Peyer's patch (tissue), 4 donors: Measurements from ENCODE around the gene ADAM12. TPM values are rescaled to one million over a fixed set of nuclear protein-coding genes. Genes with fewer than 3 reads are reported as not detected.
"Not testable (repeated sequence)": the region's sequence is repeated elsewhere in the genome, so short reads cannot be mapped to it uniquely, and the experiment has no call there.

Experiments used
- DNase-seq, 3 donors: peaks; one replicate each; pipeline ENCODE4 v3.0.0-alpha.2; 2017 to 2019
- H3K27ac ChIP-seq, 4 donors: fragments of 200-600 bp; sonication (generic); one replicate each; pipeline ENCODE4 v1.5.1; 2016 to 2019
- H3K27me3 ChIP-seq, 2 donors: fragments of 200-600 bp; sonication (generic); one replicate each; pipeline ENCODE4 v1.5.1; 2019
- H3K36me3 ChIP-seq, 3 donors: fragments of 200-600 bp; sonication (generic); one replicate each; pipeline ENCODE4 v1.5.1; 2016 to 2019
- H3K4me1 ChIP-seq, 4 donors: fragments of 200-600 bp; sonication (generic); one replicate each; pipeline ENCODE4 v1.5.1; 2016 to 2019
- H3K4me3 ChIP-seq, 4 donors: fragments of 200-600 bp; sonication (generic); 1 replicate in 3 of 4; 2 replicates in 1 of 4; pipeline ENCODE4 v1.5.1; 2016 to 2019; ENCODE audit warnings: mild to moderate bottlenecking in 1 of 4
- H3K9me3 ChIP-seq, 4 donors: fragments of 200-600 bp; sonication (generic); one replicate each; pipeline ENCODE4 v1.5.1; 2016 to 2019; ENCODE audit warnings: mild to moderate bottlenecking in 1 of 4
- CTCF ChIP-seq, 6 experiments: fragments of 450-650 bp in 4 of 6; fragments of 200-600 bp in 2 of 6; sonication (generic) in 1 of 6; IDR thresholded peaks; one replicate each; pipeline ENCODE4 v1.5.1; 2017 to 2019; ENCODE audit warnings: antibody characterized with exemption in 6 of 6, mild to moderate bottlenecking in 3 of 6, moderate library complexity in 1 of 6
- POLR2A ChIP-seq, 2 donors: fragments of 450-650 bp; IDR thresholded peaks; one replicate each; pipeline ENCODE4 v1.5.1; 2017; ENCODE audit warnings: antibody characterized with exemption in 2 of 2, mild to moderate bottlenecking in 2 of 2, moderate library complexity in 2 of 2
- total RNA-seq, 4 donors: library from RNA; depleted of rRNA; stranded (reverse); fragments of >200 nt; gene quantifications; one replicate each; pipeline ENCODE4 v1.1.0, GENCODE V29; 2016

The ADAM12 gene
- total RNA-seq, 4 donors from 2014 or later: 0.13 to 2.5 (median 0.66) TPM

- DNase-seq: no peak
- no peaks in the 10 kb centered on the region for H3K9me3 ChIP-seq
- no peaks in the 10 kb centered on the region for H3K27me3 ChIP-seq
- H3K27ac ChIP-seq: no peak overlapping the region
- no peaks in the 10 kb centered on the region for H3K36me3 ChIP-seq
- H3K4me1 ChIP-seq: no peaks in the 10 kb centered on the region
- H3K4me3 ChIP-seq: no peak overlapping the region
- TF ChIP-seq POLR2A (IDR thresholded peaks at IDR 0.05) (no peak), CTCF (IDR thresholded peaks at IDR 0.05) (no peak)
Observed at GRCh38 chr10:126350216-126350992, 37.9 kb downstream of the ADAM12 start.

GRCh38 chr10:126349676-126350075 lies 38.6 kb downstream of the ADAM12 start:
- no peaks in the 10 kb centered on the region for H3K4me1 ChIP-seq
- no peak overlapping the region for H3K4me3 ChIP-seq
- TF ChIP-seq POLR2A (IDR thresholded peaks at IDR 0.05): no peak
- H3K27ac ChIP-seq: no peak overlapping the region
- H3K36me3 ChIP-seq: no peaks in the 10 kb centered on the region
- no peak for DNase-seq
- H3K9me3 ChIP-seq: no peaks in the 10 kb centered on the region
- H3K27me3 ChIP-seq: no peaks in the 10 kb centered on the region

- H3K4me1 ChIP-seq: no peaks in the 10 kb centered on the region
- no peak for DNase-seq
- H3K36me3 ChIP-seq: no peaks in the 10 kb centered on the region
- H3K27ac ChIP-seq: no peak overlapping the region
- TF ChIP-seq POLR2A (IDR thresholded peaks at IDR 0.05): no peak
- TF ChIP-seq CTCF (IDR thresholded peaks at IDR 0.05): no peak
- no peaks in the 10 kb centered on the region for H3K9me3 ChIP-seq
- no peak overlapping the region for H3K4me3 ChIP-seq
- no peaks in the 10 kb centered on the region for H3K27me3 ChIP-seq
Observed at GRCh38 chr10:126349101-126349500, 39.2 kb downstream of the ADAM12 start.

- H3K27me3 ChIP-seq, H3K9me3 ChIP-seq, H3K27ac ChIP-seq, H3K36me3 ChIP-seq, H3K4me1 ChIP-seq, H3K4me3 ChIP-seq, DNase-seq: not testable (repeated sequence)
Observed at GRCh38 chr10:126343496-126343895, 44.8 kb downstream of the ADAM12 start.

GRCh38 chr10:126342680-126343079 lies 45.6 kb downstream of the ADAM12 start:
- no peak overlapping the region for H3K27ac ChIP-seq
- no peaks in the 10 kb centered on the region for H3K36me3 ChIP-seq
- H3K27me3 ChIP-seq: no peaks in the 10 kb centered on the region
- no peak overlapping the region for H3K4me3 ChIP-seq
- no peak for DNase-seq
- TF ChIP-seq CTCF (IDR thresholded peaks at IDR 0.05): no peak
- TF ChIP-seq POLR2A (IDR thresholded peaks at IDR 0.05): no peak
- H3K9me3 ChIP-seq: no peaks in the 10 kb centered on the region
- no peaks in the 10 kb centered on the region for H3K4me1 ChIP-seq

GRCh38 chr10:126341491-126341890 lies 46.8 kb downstream of the ADAM12 start:
- Histone ChIP-seq H3K36me3 (no peaks in the 10 kb centered on the region), H3K4me1 (no peaks in the 10 kb centered on the region), H3K4me3 (no peak overlapping the region), H3K9me3 (no peaks in the 10 kb centered on the region), H3K27ac (no peak overlapping the region), H3K27me3 (no peaks in the 10 kb centered on the region)
- no peak for DNase-seq
- TF ChIP-seq CTCF (IDR thresholded peaks at IDR 0.05) (no peak), POLR2A (IDR thresholded peaks at IDR 0.05) (no peak)
